GM19467 (cell line): Measurements from ENCODE around the gene SLAMF1.
"Not testable (repeated sequence)": the region's sequence is repeated elsewhere in the genome, so short reads cannot be mapped to it uniquely, and the experiment has no call there.

Source experiments
- ATAC-seq: cut with Tn5 transposase; IDR thresholded peaks from one replicate; pipeline ENCODE4 v1.9.1; 2021; ENCODE audit warnings: mild to moderate bottlenecking, moderate library complexity; ENCODE audit not compliant: unreplicated experiment

The SLAMF1 gene

GRCh38 chr1:160646711-160647328 is at the start of gene SLAMF1:
Gene SLAMF1, minus strand, starts transcription at chr1:160647044. Its CDS starts 99 bp downstream, at chr1:160646945.
- peak; percentile 41 for ATAC-seq

- ATAC-seq: not testable (repeated sequence)
Observed at GRCh38 chr1:160692390-160692789, 45.5 kb upstream of the SLAMF1 start.

DNA sequence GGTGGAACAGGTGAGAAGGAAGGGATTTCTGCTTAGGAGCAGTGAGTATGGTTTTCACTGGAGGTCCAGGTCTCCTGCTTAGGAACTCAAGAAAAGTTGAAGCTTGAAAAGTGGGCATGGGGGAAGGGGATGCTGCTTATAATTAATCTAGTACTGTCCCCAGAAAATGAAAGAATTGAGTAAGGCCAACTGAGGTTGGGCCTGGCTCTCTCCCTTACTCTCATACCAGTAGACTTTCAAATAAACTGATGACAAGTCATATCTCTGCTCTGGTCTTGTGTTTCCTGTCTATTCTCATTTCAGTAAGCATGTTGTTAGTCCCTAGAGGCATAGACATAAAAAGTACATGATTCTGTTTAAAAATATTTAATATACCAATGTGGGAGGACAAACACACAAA is 38.4 kb upstream of the SLAMF1 start:
- ATAC-seq: no peak

GRCh38 chr1:160682983-160683865 is 36.4 kb upstream of the SLAMF1 start:
- no peak for ATAC-seq

DNA sequence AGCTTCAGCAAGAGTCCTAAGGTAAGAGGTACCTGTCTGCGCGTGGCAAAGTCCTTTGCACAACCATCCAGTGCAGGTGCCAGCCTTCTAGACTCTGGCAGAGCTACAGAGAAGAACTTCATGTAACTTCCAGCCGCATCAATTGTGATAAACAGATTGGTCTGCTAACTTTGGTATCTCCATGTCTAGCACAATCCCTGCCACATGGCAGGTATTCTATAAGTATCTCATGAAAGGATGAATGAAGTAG is 35.0 kb upstream of the SLAMF1 start:
- ATAC-seq: no peak

DNA sequence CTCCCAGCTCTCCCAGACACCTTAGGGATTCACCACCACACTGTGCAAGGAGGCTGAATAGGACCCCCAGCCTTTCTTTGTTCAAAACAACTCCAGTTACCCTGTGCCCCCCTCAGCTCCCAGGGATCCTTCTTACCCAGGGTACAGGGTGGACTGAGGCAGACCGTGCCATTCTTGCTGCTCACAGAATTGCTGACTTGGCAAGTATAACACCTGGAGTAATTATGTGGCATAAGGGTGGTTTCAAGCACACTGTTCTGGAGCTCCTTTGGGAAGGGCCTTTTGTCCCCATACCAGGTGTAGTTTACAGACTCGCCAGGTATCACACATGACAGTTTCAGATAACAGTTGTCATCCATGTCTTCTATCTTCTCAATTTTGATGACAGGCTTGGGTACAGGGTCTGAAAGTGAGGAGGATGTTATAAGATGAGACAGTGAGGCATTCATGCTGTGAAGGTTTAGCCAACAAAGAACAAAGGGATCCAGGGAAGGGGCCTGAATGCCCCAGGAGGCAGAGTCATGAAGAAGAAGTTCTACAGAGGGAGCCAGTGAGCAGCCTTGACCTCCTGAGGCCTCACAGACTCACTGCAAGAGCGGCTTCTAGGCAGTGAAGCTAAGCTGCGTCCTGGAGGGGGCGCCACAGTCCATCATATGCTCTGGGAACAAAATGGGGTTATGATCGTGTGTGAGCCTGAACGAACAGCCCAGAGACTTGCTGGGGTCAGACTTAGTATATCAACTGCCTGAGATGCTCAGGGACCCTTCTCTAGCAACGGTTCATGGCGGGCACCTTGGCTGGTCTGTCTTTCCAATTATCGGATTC is 34.4 kb upstream of the SLAMF1 start:
- ATAC-seq: peak; percentile 46

- ATAC-seq: no peak
Observed at GRCh38 chr1:160680399-160680798, 33.6 kb upstream of the SLAMF1 start.

DNA sequence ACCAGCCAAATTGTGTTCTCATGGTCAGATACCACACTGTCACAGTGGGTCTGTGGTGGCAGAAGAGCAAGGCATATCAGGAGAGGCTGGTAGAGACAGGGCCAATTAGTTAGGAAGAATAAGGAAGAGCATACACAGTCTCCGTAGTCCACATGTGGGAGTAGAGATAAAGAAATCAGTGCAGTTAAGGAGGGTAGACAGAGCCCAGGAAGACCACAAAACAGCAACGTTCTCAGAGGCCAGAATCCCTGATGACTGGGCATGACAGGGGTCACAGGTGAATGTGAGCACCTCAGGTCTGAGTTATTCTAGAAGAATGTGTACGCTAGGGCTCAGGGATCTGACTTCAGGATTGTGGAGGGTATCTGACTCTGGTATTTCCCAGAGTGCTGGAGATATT is 33.0 kb upstream of the SLAMF1 start:
- ATAC-seq: no peak

GRCh38 chr1:160676869-160677597 is 30.2 kb upstream of the SLAMF1 start:
- ATAC-seq: no peak

DNA sequence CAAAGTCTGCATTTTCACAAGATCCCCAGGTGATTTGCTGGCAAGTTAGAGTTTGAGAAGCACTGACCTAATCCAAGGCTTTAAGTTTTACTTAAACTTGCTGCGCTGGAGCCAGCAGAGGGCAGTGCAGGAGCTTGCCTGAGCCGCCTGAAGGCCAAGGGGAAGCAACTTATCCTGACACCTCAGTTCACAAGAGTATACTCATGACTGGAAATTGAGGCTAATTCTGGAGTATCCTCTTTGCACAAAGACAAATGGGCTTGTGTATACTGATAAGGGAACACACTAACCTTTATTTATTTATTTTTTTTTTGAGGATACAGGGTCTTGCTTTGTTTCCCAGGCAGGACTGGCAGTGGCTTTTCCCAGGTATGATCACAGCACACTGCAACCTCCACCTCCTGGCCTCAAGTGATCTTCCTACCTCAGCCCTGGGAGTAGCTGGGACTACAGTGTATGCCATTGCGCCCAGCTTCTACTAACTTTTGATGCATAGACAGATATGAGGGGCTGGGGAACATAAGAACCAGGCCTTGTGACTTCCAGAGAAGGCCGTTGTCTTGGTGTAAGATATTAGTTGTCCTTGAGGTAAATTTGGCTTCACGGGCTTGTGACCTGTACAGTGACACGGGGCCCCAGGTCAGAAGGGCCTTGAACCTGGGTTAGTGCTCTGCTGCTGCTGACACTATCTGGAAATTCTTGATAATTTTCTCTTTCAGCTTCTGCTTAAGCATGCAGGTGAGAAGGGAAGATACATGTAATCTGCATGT is 29.0 kb upstream of the SLAMF1 start:
- no peak for ATAC-seq

GRCh38 chr1:160674415-160674814 is 27.6 kb upstream of the SLAMF1 start:
- ATAC-seq: no peak

- ATAC-seq: no peak
Observed at GRCh38 chr1:160672789-160673695, 26.2 kb upstream of the SLAMF1 start.

GRCh38 chr1:160671603-160672517 is 25.0 kb upstream of the SLAMF1 start:
- no peak for ATAC-seq

GRCh38 chr1:160670701-160671100 is 23.9 kb upstream of the SLAMF1 start:
- ATAC-seq: no peak

GRCh38 chr1:160669802-160670201 is 23.0 kb upstream of the SLAMF1 start:
- no peak for ATAC-seq

GRCh38 chr1:160669276-160669675 is 22.4 kb upstream of the SLAMF1 start:
- no peak for ATAC-seq

DNA sequence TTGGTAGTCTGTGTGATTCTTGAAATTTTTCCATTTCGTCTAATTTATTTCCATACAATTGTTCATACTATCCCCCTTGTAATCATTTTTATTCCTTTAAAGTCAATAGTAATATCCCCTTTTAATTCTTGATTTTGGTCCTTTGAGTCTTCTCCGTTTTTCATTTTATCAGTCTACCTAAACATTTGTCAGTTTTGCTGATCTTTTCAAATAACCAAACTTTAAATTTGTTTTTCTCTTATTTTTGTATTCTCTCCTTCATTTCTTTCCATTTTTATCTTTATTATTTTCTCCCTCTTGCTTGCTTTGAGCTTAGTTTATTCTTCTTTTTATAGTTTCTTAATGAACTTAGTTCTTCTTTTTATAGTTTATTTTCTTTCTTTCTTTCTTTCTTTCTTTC is 21.1 kb upstream of the SLAMF1 start:
- no peak for ATAC-seq

- ATAC-seq: no peak
Observed at GRCh38 chr1:160666079-160666442, 19.2 kb upstream of the SLAMF1 start.
